ENCODE results near the gene USP48.

The USP48 gene

DNA sequence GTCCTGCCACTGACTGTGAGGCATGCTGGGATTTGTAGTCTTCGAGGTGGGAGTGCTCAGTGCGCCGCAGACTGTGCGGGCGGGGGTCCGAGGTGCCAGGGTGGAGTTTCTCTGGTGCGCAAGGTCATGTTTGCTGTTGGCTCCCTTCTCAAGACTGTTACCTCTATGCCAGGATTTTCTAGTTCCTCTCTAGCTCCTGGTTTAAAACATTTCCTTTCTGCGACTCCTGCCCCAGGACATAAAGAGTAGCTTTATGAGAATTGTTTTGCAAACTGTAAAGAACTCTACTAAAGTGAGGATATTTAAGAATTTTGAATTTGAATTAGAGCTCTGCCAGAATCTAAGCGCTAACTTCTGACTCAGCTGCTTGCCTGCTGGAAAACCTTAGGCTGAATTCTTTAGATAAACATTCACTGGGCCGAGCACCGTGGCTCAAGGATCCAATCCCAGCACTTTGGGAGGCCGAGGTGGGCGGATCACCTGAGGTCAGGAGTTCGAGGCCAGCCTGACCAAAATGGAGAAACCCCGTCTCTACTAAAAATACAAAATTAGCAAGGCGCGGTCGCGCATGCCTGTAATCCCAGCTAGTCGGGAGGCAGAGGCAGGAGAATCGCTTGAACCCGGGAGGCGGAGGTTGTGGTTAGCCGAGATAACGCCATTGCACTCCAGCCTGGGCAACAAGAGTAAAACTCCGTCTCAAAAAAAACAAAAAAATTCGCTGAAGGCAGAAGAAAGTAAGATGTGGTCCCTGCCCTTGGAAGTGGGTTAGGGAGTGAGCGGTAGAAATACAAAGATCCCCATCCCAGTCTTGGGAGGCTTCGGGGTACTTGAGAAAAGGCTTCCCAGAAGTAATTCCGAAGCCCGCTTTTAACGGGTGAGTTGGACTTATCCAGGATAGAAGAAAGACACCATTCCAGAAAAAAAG is 992 bp upstream of the USP48 start:
- TF ChIP-seq, protein P1, sequence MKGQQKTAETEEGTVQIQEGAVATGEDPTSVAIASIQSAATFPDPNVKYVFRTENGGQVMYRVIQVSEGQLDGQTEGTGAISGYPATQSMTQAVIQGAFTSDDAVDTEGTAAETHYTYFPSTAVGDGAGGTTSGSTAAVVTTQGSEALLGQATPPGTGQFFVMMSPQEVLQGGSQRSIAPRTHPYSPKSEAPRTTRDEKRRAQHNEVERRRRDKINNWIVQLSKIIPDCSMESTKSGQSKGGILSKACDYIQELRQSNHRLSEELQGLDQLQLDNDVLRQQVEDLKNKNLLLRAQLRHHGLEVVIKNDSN (IDR thresholded peaks at IDR 0.05), result no peak
- TF ChIP-seq, protein P2, sequence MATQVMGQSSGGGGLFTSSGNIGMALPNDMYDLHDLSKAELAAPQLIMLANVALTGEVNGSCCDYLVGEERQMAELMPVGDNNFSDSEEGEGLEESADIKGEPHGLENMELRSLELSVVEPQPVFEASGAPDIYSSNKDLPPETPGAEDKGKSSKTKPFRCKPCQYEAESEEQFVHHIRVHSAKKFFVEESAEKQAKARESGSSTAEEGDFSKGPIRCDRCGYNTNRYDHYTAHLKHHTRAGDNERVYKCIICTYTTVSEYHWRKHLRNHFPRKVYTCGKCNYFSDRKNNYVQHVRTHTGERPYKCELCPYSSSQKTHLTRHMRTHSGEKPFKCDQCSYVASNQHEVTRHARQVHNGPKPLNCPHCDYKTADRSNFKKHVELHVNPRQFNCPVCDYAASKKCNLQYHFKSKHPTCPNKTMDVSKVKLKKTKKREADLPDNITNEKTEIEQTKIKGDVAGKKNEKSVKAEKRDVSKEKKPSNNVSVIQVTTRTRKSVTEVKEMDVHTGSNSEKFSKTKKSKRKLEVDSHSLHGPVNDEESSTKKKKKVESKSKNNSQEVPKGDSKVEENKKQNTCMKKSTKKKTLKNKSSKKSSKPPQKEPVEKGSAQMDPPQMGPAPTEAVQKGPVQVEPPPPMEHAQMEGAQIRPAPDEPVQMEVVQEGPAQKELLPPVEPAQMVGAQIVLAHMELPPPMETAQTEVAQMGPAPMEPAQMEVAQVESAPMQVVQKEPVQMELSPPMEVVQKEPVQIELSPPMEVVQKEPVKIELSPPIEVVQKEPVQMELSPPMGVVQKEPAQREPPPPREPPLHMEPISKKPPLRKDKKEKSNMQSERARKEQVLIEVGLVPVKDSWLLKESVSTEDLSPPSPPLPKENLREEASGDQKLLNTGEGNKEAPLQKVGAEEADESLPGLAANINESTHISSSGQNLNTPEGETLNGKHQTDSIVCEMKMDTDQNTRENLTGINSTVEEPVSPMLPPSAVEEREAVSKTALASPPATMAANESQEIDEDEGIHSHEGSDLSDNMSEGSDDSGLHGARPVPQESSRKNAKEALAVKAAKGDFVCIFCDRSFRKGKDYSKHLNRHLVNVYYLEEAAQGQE (IDR thresholded peaks at IDR 0.05; ENCODE audit: low read depth), result no peak
- TF ChIP-seq CEBPB (IDR thresholded peaks at IDR 0.05), result no peak
- TF ChIP-seq MAX (IDR thresholded peaks at IDR 0.05), result no peak; the same call in 1 of the 2 replicates
- 0 out of 2 replicates have a peak, but pooled peaks have one; percentile 61 for TF ChIP-seq ZBTB7A (IDR thresholded peaks at IDR 0.05; ENCODE audit: low read depth)
- TF ChIP-seq TEAD4 (IDR thresholded peaks at IDR 0.05), result 0 out of 2 replicates have a peak, but pooled peaks have one; percentile 31
- TF ChIP-seq RAD21 (IDR thresholded peaks at IDR 0.05; ENCODE audit: low read depth), result no peak
- no peak for TF ChIP-seq EGR1 (IDR thresholded peaks at IDR 0.05)
- no peak for TF ChIP-seq CREB1 (IDR thresholded peaks at IDR 0.05; ENCODE audit: low read depth)
- TF ChIP-seq TAF1 (IDR thresholded peaks at IDR 0.05; ENCODE audit: low read depth), result no peak
- TF ChIP-seq YY1 (IDR thresholded peaks at IDR 0.05; ENCODE audit: low read depth), result peak; percentile 75
- TF ChIP-seq FOXM1 (IDR thresholded peaks at IDR 0.05; ENCODE audit: borderline replicate concordance, low read depth), result no peak
- TF ChIP-seq NFIC (IDR thresholded peaks at IDR 0.05), result no peak
- no peak for TF ChIP-seq EP300 (IDR thresholded peaks at IDR 0.05; ENCODE audit: borderline replicate concordance)
- TF ChIP-seq TCF12 (IDR thresholded peaks at IDR 0.05; ENCODE audit: low read depth), result 0 out of 2 replicates have a peak, but pooled peaks have one; percentile 60

- TF ChIP-seq EGR1 (IDR thresholded peaks at IDR 0.05), result no peak
- 0 out of 2 replicates have a peak, but pooled peaks have one; percentile 3 for TF ChIP-seq TEAD4 (IDR thresholded peaks at IDR 0.05)
- no peak for TF ChIP-seq CEBPB (IDR thresholded peaks at IDR 0.05)
- TF ChIP-seq RAD21 (IDR thresholded peaks at IDR 0.05; ENCODE audit: low read depth), result peak; percentile 43; the same call in 1 of the 2 replicates
- peak; percentile 48; the same call in 1 of the 2 replicates for TF ChIP-seq CREB1 (IDR thresholded peaks at IDR 0.05; ENCODE audit: low read depth)
- peak; percentile 7; the same call in 1 of the 2 replicates for TF ChIP-seq YY1 (IDR thresholded peaks at IDR 0.05; ENCODE audit: low read depth)
Measured at GRCh38 chr1:21782349-21782867, 541 bp downstream of the USP48 start.

- TF ChIP-seq MAX (IDR thresholded peaks at IDR 0.05) (no peak), TEAD4 (IDR thresholded peaks at IDR 0.05) (0 out of 2 replicates have a peak, but pooled peaks have one; percentile 30), YY1 (IDR thresholded peaks at IDR 0.05; ENCODE audit: low read depth) (no peak), TAF1 (IDR thresholded peaks at IDR 0.05; ENCODE audit: low read depth) (no peak)
Measured at GRCh38 chr1:21781815-21782348, 1.1 kb downstream of the USP48 start.

GRCh38 chr1:21779613-21780521 is 3.1 kb downstream of the USP48 start:
- TF ChIP-seq ZBTB7A (IDR thresholded peaks at IDR 0.05; ENCODE audit: low read depth) (no peak), CREB1 (IDR thresholded peaks at IDR 0.05; ENCODE audit: low read depth) (no peak), TAF1 (IDR thresholded peaks at IDR 0.05; ENCODE audit: low read depth) (no peak), YY1 (IDR thresholded peaks at IDR 0.05; ENCODE audit: low read depth) (no peak), EGR1 (IDR thresholded peaks at IDR 0.05) (no peak), EP300 (IDR thresholded peaks at IDR 0.05; ENCODE audit: borderline replicate concordance) (no peak), MAX (IDR thresholded peaks at IDR 0.05) (no peak), RAD21 (IDR thresholded peaks at IDR 0.05; ENCODE audit: low read depth) (no peak), TEAD4 (IDR thresholded peaks at IDR 0.05) (no peak), CEBPB (IDR thresholded peaks at IDR 0.05) (no peak), TCF12 (IDR thresholded peaks at IDR 0.05; ENCODE audit: low read depth) (no peak), FOXM1 (IDR thresholded peaks at IDR 0.05; ENCODE audit: borderline replicate concordance, low read depth) (no peak), NFIC (IDR thresholded peaks at IDR 0.05) (no peak)
- TF ChIP-seq, protein P1 (IDR thresholded peaks at IDR 0.05), result no peak
- TF ChIP-seq, protein P2 (IDR thresholded peaks at IDR 0.05; ENCODE audit: low read depth), result no peak

Measured in Ishikawa (cell line).